ENCODE results near the gene B3GAT1. TPM values are rescaled to one million over a fixed set of nuclear protein-coding genes. Genes with fewer than 3 reads are reported as not detected.

Gene B3GAT1
- total RNA-seq, 4 donors from 2014 or later: 0.40 to 0.76 TPM; not detected in 2

GRCh38 chr11:134330611-134331353, 81.3 kb downstream of the B3GAT1 start:
- no peaks in the 10 kb centered on the region for H3K36me3 ChIP-seq
- H3K4me3 ChIP-seq: peak overlapping the region; percentile 31 to 52
- intact Hi-C loops (cut with DNase I; ENCODE audit: low total_unique reads): no loop called here
- no peak for DNase-seq
- H3K9me3 ChIP-seq: no peaks in the 10 kb centered on the region
- peaks cover 0 to 6% of the 10 kb centered on the region in 2 donors for H3K4me1 ChIP-seq
- TF ChIP-seq POLR2A (IDR thresholded peaks at IDR 0.05) (no peak), CTCF (IDR thresholded peaks at IDR 0.05) (no peak)
- H3K27me3 ChIP-seq: no peaks in the 10 kb centered on the region
- H3K27ac ChIP-seq: peak overlapping the region; percentile 7 to 33

Other genes with a start within 250 kb of the B3GAT1 start
- 10 to 100 TPM in 2 of 4 donors, 1 to 10 TPM in 2; 6.4 to 27.1 (median 9.9) TPM for gene NCAPD3, start 188.3 kb downstream of the B3GAT1 start, total RNA-seq
- gene VPS26B, start 187.6 kb downstream of the B3GAT1 start, total RNA-seq: 10 to 100 TPM; 10.6 to 46.5 (median 39.8) TPM
- 100 to 1,000 TPM in 1 of 4 donors, 10 to 100 TPM in 3; 49.8 to 143 (median 53.6) TPM for gene THYN1, start 158.9 kb downstream of the B3GAT1 start, total RNA-seq
- gene ACAD8, start 158.7 kb downstream of the B3GAT1 start, total RNA-seq: 10 to 100 TPM; 16.5 to 26.5 (median 21.5) TPM
- 1 to 10 TPM in 2 of 4 donors, not detected in 2; 1.4 to 7.2 TPM for gene GLB1L3, start 135.9 kb downstream of the B3GAT1 start, total RNA-seq
- 10 to 100 TPM in 2 of 4 donors, 1 to 10 TPM in 2; 5.0 to 28.2 (median 16.7) TPM for gene GLB1L2, start 80.3 kb downstream of the B3GAT1 start, total RNA-seq